Left hindlimb (tissue), 1 donor: ENCODE measurements around the gene CCDC188.

Source experiments
- DNase-seq: peaks from one replicate; pipeline ENCODE4 v3.0.0-alpha.2; 2018

CCDC188 gene

GRCh38 chr22:20116376-20116950, 34.4 kb downstream of the CCDC188 start:
- DNase-seq = peak; percentile 42

- DNase-seq = peak; percentile 43
Measured at GRCh38 chr22:20115691-20116375, 35.0 kb downstream of the CCDC188 start, which contains the start of gene RANBP1. TSS of gene RANBP1 (plus strand) at chr22:20116104. CDS start at chr22:20116185, 81 bp downstream.

GRCh38 chr22:20114506-20115475, 36.1 kb downstream of the CCDC188 start:
- peak; percentile 40 for DNase-seq

- peak; percentile 28 for DNase-seq
Measured at GRCh38 chr22:20113551-20114310, 37.1 kb downstream of the CCDC188 start.

GRCh38 chr22:20112623-20113511, 38.0 kb downstream of the CCDC188 start:
- DNase-seq = peak; percentile 32

GRCh38 chr22:20111689-20112622, 38.9 kb downstream of the CCDC188 start:
- DNase-seq = peak; percentile 32

- DNase-seq = peak; percentile 23
Measured at GRCh38 chr22:20111045-20111688, 39.7 kb downstream of the CCDC188 start.

- DNase-seq = peak; percentile 14
Measured at GRCh38 chr22:20110359-20110985, 40.4 kb downstream of the CCDC188 start.

GRCh38 chr22:20109411-20110358, 41.2 kb downstream of the CCDC188 start:
- peak; percentile 36 for DNase-seq

- peak; percentile 26 for DNase-seq
Measured at GRCh38 chr22:20108757-20109230, 42.1 kb downstream of the CCDC188 start.

GRCh38 chr22:20107951-20108756, 42.7 kb downstream of the CCDC188 start:
- DNase-seq = peak; percentile 19

- peak; percentile 26 for DNase-seq
Measured at GRCh38 chr22:20107471-20107901, 43.4 kb downstream of the CCDC188 start.

GRCh38 chr22:20106849-20107237, 44.0 kb downstream of the CCDC188 start:
- DNase-seq = peak; percentile 15

GRCh38 chr22:20106205-20106848, 44.5 kb downstream of the CCDC188 start:
- DNase-seq = peak; percentile 28

GRCh38 chr22:20105456-20106204, 45.2 kb downstream of the CCDC188 start:
- peak; percentile 13 for DNase-seq
